Naive thymus-derived CD4-positive, alpha-beta T cell (primary cell): ENCODE data around the gene ORC4. TPM values are rescaled to one million over a fixed set of nuclear protein-coding genes. Genes with fewer than 3 reads are reported as not detected.

Source experiments
- ATAC-seq: fragments of 150-1000 bp; cut with Tn5 transposase; 2 replicates; pipeline ENCODE4 v1.10.0; 2021; ENCODE audit warnings: mild to moderate bottlenecking, moderate library complexity
- CTCF ChIA-PET: fragments of 350-600 bp; sonication (Branson Sonifier 250); formaldehyde crosslinking; loops from one replicate; lab custom pipeline; 2021; ENCODE audit warnings: antibody characterized with exemption; lab: Charles Lee
- POLR2A ChIA-PET: fragments of 350-600 bp; sonication (Branson Sonifier 250); formaldehyde crosslinking; loops from one replicate; lab custom pipeline; 2021; ENCODE audit warnings: antibody characterized with exemption, inconsistent platforms; lab: Charles Lee
- DNase-seq, 9 donors: peaks; one replicate each; pipeline versions ENCODE4 v3.0.0 to v3.0.0-alpha.2; 2020 to 2022; ENCODE audit warnings: mixed read lengths in 1 of 9
- H3K27ac ChIP-seq: one replicate; pipeline ENCODE4 v1.7.0; 2013; ENCODE audit warnings: mild to moderate bottlenecking, low read depth, low read length, moderate library complexity
- H3K27me3 ChIP-seq, 2 donors: one replicate each; pipeline ENCODE4 v1.7.0; 2013; ENCODE audit warnings: low read length in 2 of 2, mild to moderate bottlenecking in 2 of 2, moderate library complexity in 2 of 2; ENCODE audit not compliant: control insufficient read depth in 2 of 2, insufficient read depth in 2 of 2
- H3K36me3 ChIP-seq, 3 experiments: 1 replicate in 2 of 3; 2 replicates in 1 of 3; pipeline ENCODE4 v1.7.0; 2013; ENCODE audit warnings: low read length in 3 of 3, mild to moderate bottlenecking in 3 of 3, moderate library complexity in 1 of 3; ENCODE audit not compliant: insufficient read depth in 3 of 3, control insufficient read depth in 2 of 3
- H3K4me1 ChIP-seq, 2 donors: one replicate each; pipeline ENCODE4 v1.7.0; 2013; ENCODE audit warnings: low read length in 2 of 2, mild to moderate bottlenecking in 2 of 2, moderate library complexity in 1 of 2; ENCODE audit not compliant: control insufficient read depth in 2 of 2, insufficient read depth in 2 of 2
- H3K4me3 ChIP-seq: 2 replicates; pipeline ENCODE4 v1.7.0; 2013; ENCODE audit warnings: mild to moderate bottlenecking, low read length
- H3K9me3 ChIP-seq, 3 experiments: 1 replicate in 2 of 3; 2 replicates in 1 of 3; pipeline ENCODE4 v1.7.0; 2013; ENCODE audit warnings: low read length in 3 of 3; ENCODE audit not compliant: control insufficient read depth in 2 of 3
- H3K27ac Mint-ChIP-seq, 9 donors: one replicate each; pipeline ENCODE4 v1.8.0; 2020 to 2022; ENCODE audit warnings: mixed read lengths in 9 of 9, mild to moderate bottlenecking in 8 of 9, moderate library complexity in 5 of 9, inconsistent platforms in 2 of 9
- H3K27me3 Mint-ChIP-seq, 5 donors: one replicate each; pipeline ENCODE4 v1.8.0; 2021 to 2022; ENCODE audit warnings: mixed read lengths in 5 of 5, mild to moderate bottlenecking in 1 of 5
- H3K36me3 Mint-ChIP-seq, 5 donors: one replicate each; pipeline ENCODE4 v1.8.0; 2020 to 2022; ENCODE audit warnings: mixed read lengths in 5 of 5, mild to moderate bottlenecking in 3 of 5, inconsistent platforms in 1 of 5
- H3K4me1 Mint-ChIP-seq, 7 donors: one replicate each; pipeline ENCODE4 v1.8.0; 2020 to 2022; ENCODE audit warnings: mixed read lengths in 7 of 7, mild to moderate bottlenecking in 3 of 7, inconsistent platforms in 1 of 7
- H3K4me3 Mint-ChIP-seq, 10 donors: one replicate each; pipeline ENCODE4 v1.8.0; 2020 to 2022; ENCODE audit warnings: mild to moderate bottlenecking in 10 of 10, mixed read lengths in 10 of 10, moderate library complexity in 6 of 10, inconsistent platforms in 2 of 10
- H3K9me3 Mint-ChIP-seq, 11 donors: one replicate each; pipeline ENCODE4 v1.8.0; 2020 to 2022; ENCODE audit warnings: mixed read lengths in 11 of 11, mild to moderate bottlenecking in 4 of 11, inconsistent platforms in 1 of 11, moderate library complexity in 1 of 11
- intact Hi-C, 2 donors: fragments of 100-400 bp; cut with micrococcal nuclease; formaldehyde crosslinking; loops; one replicate each; pipeline ENCODE4 v1.15.1; 2023
- polyA plus RNA-seq, 2 donors: library from polyadenylated mRNA; unstranded; fragments of 300-500 nt; fragmentation: Illumina TruSeq; gene quantifications; one replicate each; pipeline ENCODE4 v1.2.3, GENCODE V29; 2021
- total RNA-seq, 6 experiments: library from RNA in 5 of 6; stranded (reverse) in 5 of 6; gene quantifications; 1 replicate in 5 of 6; 2 replicates in 1 of 6; pipeline ENCODE4 v1.2.3 and lab custom pipeline; 2021 to 2026

The ORC4 gene
- total and polyA plus RNA-seq, 7 experiments from 2014 or later: 34.1 to 63.7 (median 46.5) TPM

DNA sequence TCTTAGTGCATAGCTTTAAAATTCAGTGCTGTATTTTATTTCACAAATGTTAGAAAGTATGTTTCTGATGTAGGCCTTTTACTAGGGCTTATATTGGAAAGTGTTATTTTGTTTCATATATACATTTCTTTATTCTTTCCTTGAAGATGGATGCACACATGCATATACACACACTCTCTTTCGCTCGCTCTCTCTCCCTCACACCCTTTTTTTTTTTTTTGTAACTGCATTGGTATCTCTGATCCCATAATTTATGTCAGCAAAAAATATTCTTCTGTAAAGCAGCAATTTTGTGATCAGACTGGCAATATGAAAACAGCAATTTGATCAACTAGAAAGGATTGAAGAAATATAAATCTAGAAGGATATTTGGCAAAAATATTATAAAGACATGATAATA is 2.3 kb upstream of the ORC4 start:
- Mint-ChIP-seq H3K27ac (peak overlapping the region; percentile 52 to 98 (median 89)), H3K9me3 (peaks cover 0 to 4% (median 0%) of the 10 kb centered on the region in 11 donors), H3K27me3 (no peaks in the 10 kb centered on the region), H3K4me3 (peak overlapping the region; percentile 83 to 99 (median 97)), H3K36me3 (peaks cover 0 to 6% (median 0%) of the 10 kb centered on the region in 5 donors), H3K4me1 (peaks cover 26 to 72% (median 59%) of the 10 kb centered on the region in 7 donors)
- DNase-seq: no peak
- Histone ChIP-seq H3K9me3 (no peaks in the 10 kb centered on the region), H3K27ac (peak overlapping the region; percentile 91), H3K4me1 (peaks cover 20 to 30% of the 10 kb centered on the region in 2 donors), H3K36me3 (peaks cover 0 to 10% (median 0%) of the 10 kb centered on the region in 3 experiments), H3K4me3 (peak overlapping the region; percentile 89), H3K27me3 (no peaks in the 10 kb centered on the region)
- ChIA-PET POLR2A (interaction anchor here (0.8 to 1.1 kb wide), 3 partner anchors 14 to 853 kb away, joined by 3 read pairs; no protein-coding TSS in a partner anchor), CTCF (interaction anchor here (0.6 to 1.0 kb wide), 3 partner anchors 483 to 845 kb away, joined by 3 to 4 read pairs (median 3); no protein-coding TSS in a partner anchor)
- ATAC-seq: no peak
- intact Hi-C loops: loop anchor here (2.0 to 10.0 kb wide), 4 partner anchors 14 to 728 kb away; no protein-coding TSS in a partner anchor

DNA sequence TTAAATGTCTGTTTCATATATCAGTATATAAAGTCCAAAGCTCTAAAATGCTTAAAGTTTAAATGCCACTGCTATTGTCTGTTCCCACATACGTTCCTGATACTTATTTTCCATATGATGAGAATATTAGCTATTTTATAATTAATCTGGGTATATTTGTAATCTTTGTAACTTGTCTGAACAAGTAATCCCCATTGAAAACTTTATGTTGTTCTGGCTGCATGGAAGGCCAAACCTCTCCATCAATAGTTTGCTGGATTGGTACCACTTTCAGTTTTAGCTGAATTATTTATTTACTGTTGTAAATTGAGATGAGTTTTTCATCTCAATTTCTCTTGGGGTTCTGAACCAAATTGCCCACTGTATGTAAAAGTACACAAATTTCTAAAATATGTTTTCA is 1.8 kb upstream of the ORC4 start:
- ChIA-PET POLR2A (interaction anchor here (0.8 to 3.7 kb wide), 7 partner anchors 7 to 1002 kb away, joined by 3 to 31 read pairs (median 4); no protein-coding TSS in a partner anchor), CTCF (interaction anchor here (0.6 to 1.0 kb wide), 3 partner anchors 484 to 498 kb away, joined by 3 to 4 read pairs (median 3); no protein-coding TSS in a partner anchor)
- H3K4me1 Mint-ChIP-seq: peaks cover 26 to 77% (median 63%) of the 10 kb centered on the region in 7 donors

DNA sequence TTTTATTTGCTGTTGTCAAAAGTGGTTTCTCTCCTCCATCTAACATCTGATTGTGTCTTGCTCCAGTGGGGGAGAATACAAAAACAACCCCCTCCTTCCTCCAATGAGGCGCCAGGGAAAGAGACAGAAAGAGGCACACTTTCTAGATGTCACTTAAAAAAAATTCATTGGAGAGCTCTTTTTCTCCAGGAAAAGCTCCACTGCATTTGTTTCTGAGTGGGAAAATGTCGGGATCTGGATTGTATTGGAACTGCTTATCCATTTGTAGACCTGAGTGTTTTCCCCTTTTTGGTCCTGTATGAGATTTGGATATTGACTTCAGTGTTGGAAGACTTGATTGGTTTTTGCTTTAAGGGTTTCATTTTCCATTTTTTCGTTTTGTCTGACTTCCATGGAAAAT is 1.3 kb upstream of the ORC4 start:
- Mint-ChIP-seq H3K4me3 (peak overlapping the region; percentile 92 to 100 (median 98)), H3K27ac (peak overlapping the region; percentile 89 to 99 (median 97)), H3K4me1 (peaks cover 26 to 81% (median 66%) of the 10 kb centered on the region in 7 donors), H3K9me3 (peaks cover 0 to 4% (median 0%) of the 10 kb centered on the region in 11 donors), H3K36me3 (peaks cover 0 to 6% (median 0%) of the 10 kb centered on the region in 5 donors), H3K27me3 (no peaks in the 10 kb centered on the region)
- CTCF ChIA-PET: interaction anchor here (0.6 to 1.0 kb wide), 3 partner anchors 20 to 498 kb away, joined by 3 to 6 read pairs (median 3); no protein-coding TSS in a partner anchor
- Histone ChIP-seq H3K4me3 (peak overlapping the region; percentile 89), H3K9me3 (no peaks in the 10 kb centered on the region), H3K36me3 (peaks cover 0 to 10% (median 0%) of the 10 kb centered on the region in 3 experiments), H3K4me1 (peaks cover 20 to 30% of the 10 kb centered on the region in 2 donors), H3K27me3 (no peaks in the 10 kb centered on the region), H3K27ac (peak overlapping the region; percentile 91)
- ATAC-seq (no peak), DNase-seq (no peak)
- POLR2A ChIA-PET: interaction anchor here (0.8 to 3.7 kb wide), 7 partner anchors 8 to 1001 kb away, joined by 3 to 31 read pairs (median 4); no protein-coding TSS in a partner anchor
- intact Hi-C loops: loop anchor here (2.0 to 10.0 kb wide), 5 partner anchors 15 to 727 kb away; no protein-coding TSS in a partner anchor

More for the DNA sequence above, 1.8 kb upstream of the ORC4 start:
- Mint-ChIP-seq H3K4me3 (peak overlapping the region; percentile 92 to 100 (median 98)), H3K36me3 (peaks cover 0 to 6% (median 0%) of the 10 kb centered on the region in 5 donors), H3K27me3 (no peaks in the 10 kb centered on the region), H3K9me3 (peaks cover 0 to 4% (median 0%) of the 10 kb centered on the region in 11 donors), H3K27ac (peak overlapping the region; percentile 89 to 99 (median 97))
- Histone ChIP-seq H3K27ac (peak overlapping the region; percentile 91), H3K27me3 (no peaks in the 10 kb centered on the region), H3K9me3 (no peaks in the 10 kb centered on the region), H3K36me3 (peaks cover 0 to 10% (median 0%) of the 10 kb centered on the region in 3 experiments), H3K4me1 (peaks cover 20 to 30% of the 10 kb centered on the region in 2 donors), H3K4me3 (peak overlapping the region; percentile 89)
- no peak for ATAC-seq
- DNase-seq: no peak
- intact Hi-C loops: loop anchor here (2.0 to 10.0 kb wide), 4 partner anchors 14 to 728 kb away; no protein-coding TSS in a partner anchor

DNA sequence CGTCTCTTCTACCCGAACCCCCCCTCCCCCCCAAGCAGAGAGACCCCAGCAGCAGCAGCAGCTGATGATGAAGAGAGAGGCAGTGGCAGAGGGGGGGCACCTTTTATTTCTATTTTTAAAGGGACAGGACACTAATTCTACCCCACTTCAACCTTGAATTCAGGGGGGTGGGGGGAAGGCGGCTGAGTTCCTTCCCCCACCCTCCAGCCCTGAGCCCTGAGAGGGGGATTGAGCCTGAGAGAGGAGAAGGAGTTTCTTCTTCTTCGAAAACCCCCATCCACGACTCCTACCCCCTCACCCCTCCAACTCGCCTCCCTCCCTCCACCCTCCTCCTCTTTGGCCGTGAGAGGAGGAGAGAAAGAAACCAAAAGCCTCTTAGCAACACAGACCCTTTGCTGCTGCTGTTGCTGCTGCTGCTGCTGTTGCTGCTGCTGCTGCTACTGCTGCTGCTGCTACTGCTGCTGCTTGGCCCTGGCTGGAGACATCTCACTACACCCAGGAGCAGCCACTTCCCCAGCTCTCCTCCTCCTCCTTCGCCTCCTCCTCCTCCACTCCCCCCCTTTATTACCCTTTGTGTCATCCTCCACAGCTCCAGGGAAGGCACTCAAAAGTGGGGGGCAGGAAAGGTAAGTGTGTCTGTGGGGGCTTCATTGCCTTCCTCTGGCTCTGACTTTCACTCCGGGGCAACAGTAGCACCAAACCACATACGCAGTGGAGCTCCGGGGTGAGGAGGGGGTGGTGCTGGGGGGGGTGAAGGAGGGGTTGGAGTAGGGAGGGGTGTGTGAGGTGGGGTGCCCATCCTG is 723 bp upstream of the ORC4 start, which contains the start of gene MBD5:
Gene MBD5 (plus strand): TSS at position 33 of the 803 bp plus-strand sequence.
- peak; percentile 64 for ATAC-seq
- Mint-ChIP-seq H3K4me1 (peaks cover 26 to 84% (median 71%) of the 10 kb centered on the region in 7 donors), H3K9me3 (peaks cover 0 to 4% (median 0%) of the 10 kb centered on the region in 11 donors), H3K4me3 (peak within 1 kb of the TSS; percentile 92 to 100 (median 98)), H3K27ac (peak within 1 kb of the TSS; percentile 89 to 99 (median 97)), H3K36me3 (peaks cover 0 to 9% (median 0%) of the 10 kb centered on the region in 5 donors), H3K27me3 (no peaks in the 10 kb centered on the region)
- H3K27me3 ChIP-seq: no peaks in the 10 kb centered on the region
- ChIA-PET POLR2A (interaction anchor here (0.6 to 3.7 kb wide), 13 partner anchors 9 to 1001 kb away, joined by 3 to 31 read pairs (median 4); no protein-coding TSS in a partner anchor), CTCF (interaction anchor here (0.6 to 1.3 kb wide), 2 partner anchors 21 to 31 kb away, joined by 3 to 6 read pairs; no protein-coding TSS in a partner anchor)
- intact Hi-C loops: loop anchor here (2.0 to 10.0 kb wide), 4 partner anchors 76 to 726 kb away; no protein-coding TSS in a partner anchor
- H3K4me1 ChIP-seq: peaks cover 20 to 30% of the 10 kb centered on the region in 2 donors
- H3K27ac ChIP-seq: peak within 1 kb of the TSS; percentile 91
- peak within 1 kb of the TSS; percentile 89 for H3K4me3 ChIP-seq
- peaks cover 0 to 10% (median 0%) of the 10 kb centered on the region in 3 experiments for H3K36me3 ChIP-seq
- DNase-seq: peak in 5 of 9 donors; percentile 46 to 79 (median 59)
- H3K9me3 ChIP-seq: no peaks in the 10 kb centered on the region

DNA sequence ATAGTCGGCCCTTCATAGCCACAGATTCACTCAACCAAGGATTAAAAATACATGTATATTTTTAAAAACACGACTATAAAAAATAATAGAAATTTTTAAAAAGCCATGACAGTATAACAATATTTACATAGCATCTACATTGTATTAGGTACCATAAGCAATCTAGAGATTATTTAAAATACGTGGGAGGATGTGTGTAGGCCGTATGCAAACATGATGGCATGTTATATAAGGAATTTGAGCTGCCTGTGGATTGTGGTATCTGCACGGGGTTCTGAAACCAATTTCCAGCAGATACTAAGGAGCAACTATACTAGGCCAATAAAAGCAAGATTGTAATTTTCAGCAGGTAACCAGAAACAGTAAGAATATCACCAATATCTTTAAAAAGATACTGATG is 5.9 kb downstream of the ORC4 start:
- peaks cover 23 to 96% (median 80%) of the 10 kb centered on the region in 7 donors for H3K4me1 Mint-ChIP-seq
- H3K27ac Mint-ChIP-seq: no peak overlapping the region
- CTCF ChIA-PET: no interaction called here
- peaks cover 0 to 16% (median 2%) of the 10 kb centered on the region in 11 donors for H3K9me3 Mint-ChIP-seq
- H3K36me3 ChIP-seq: no peaks in the 10 kb centered on the region
- POLR2A ChIA-PET: no interaction called here
- no peak for ATAC-seq
- H3K36me3 Mint-ChIP-seq: peaks cover 0 to 48% (median 20%) of the 10 kb centered on the region in 5 donors
- H3K4me3 Mint-ChIP-seq: peak overlapping the region in 5 of 10 donors; percentile 5 to 39 (median 19)
- no peak overlapping the region for H3K27ac ChIP-seq
- intact Hi-C loops: no loop called here
- no peak for DNase-seq
- no peaks in the 10 kb centered on the region for H3K9me3 ChIP-seq
- no peaks in the 10 kb centered on the region for H3K27me3 Mint-ChIP-seq
- H3K27me3 ChIP-seq: no peaks in the 10 kb centered on the region
- H3K4me3 ChIP-seq: no peak overlapping the region
- peaks cover 0 to 17% of the 10 kb centered on the region in 2 donors for H3K4me1 ChIP-seq

DNA sequence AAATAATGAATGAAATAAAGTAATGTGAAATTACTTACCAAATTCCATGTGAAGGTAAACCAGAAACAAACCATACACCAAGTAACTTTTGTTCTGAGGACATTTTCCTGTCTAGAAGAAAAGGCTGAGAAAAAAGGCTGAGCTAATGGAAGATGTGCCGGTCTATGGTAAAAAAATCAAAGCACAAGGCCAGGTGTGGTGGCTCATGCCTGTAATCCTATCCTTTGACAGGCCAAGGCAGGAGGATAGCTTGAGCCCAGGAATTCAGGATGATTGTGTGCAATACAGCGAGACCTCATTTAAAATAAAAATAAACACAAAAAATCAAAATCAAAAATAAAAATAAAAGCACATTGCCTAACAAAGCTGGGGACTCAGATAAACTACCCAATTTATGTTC is 6.7 kb downstream of the ORC4 start:
- Mint-ChIP-seq H3K36me3 (peaks cover 0 to 52% (median 25%) of the 10 kb centered on the region in 5 donors), H3K9me3 (peaks cover 0 to 22% (median 4%) of the 10 kb centered on the region in 11 donors), H3K27ac (no peak overlapping the region), H3K4me1 (peaks cover 18 to 96% (median 79%) of the 10 kb centered on the region in 7 donors), H3K4me3 (no peak overlapping the region), H3K27me3 (no peaks in the 10 kb centered on the region)
- ChIA-PET CTCF (no interaction called here), POLR2A (no interaction called here)
- Histone ChIP-seq H3K4me1 (peaks cover 0 to 12% of the 10 kb centered on the region in 2 donors), H3K36me3 (no peaks in the 10 kb centered on the region), H3K27me3 (no peaks in the 10 kb centered on the region), H3K4me3 (no peak overlapping the region), H3K27ac (no peak overlapping the region), H3K9me3 (no peaks in the 10 kb centered on the region)
- intact Hi-C loops: no loop called here
- ATAC-seq (no peak), DNase-seq (no peak)
